ENCODE measurements around the gene OLIG3.

The OLIG3 gene

DNA sequence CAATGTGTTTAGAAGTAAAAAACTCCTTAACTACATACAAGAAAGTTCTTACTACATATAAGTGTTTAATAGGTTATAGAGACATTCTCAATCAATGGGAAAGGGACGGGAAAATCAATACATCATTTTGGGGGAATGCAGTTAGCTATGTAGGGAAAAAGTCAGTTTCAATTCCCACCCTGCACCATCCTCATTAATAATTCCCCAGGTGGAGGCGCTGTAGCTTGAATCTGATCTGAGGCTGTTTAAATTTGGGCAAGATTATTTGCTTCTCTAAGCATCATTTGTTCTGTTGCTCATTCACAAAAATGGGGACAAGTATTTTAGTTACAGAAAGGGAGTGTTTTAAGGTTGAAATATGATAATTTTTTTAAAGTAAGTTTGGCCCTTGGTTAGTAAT, 19.1 kb downstream of the OLIG3 start:
- intact Hi-C loops (cut with DNase I), result no loop called here

DNA sequence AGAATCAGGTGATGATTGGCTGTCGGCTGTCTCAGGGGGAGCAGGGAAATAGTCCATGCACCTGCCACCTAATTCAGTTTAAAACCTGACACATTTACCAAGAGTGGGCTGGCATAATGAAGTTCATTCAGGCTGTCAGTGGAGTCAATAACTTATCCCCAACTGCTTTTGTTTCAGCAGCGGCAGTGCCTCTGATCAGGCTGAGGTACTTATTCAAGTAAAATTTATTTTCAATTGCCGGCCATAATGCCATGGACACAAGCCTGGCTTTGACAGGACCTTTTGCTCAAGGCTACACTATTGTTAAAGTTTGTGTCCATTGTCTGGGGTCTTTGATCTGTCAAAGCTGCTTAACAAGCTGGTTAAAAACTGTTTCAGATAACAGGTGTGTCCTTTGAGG, 20.6 kb downstream of the OLIG3 start:
- intact Hi-C loops (cut with DNase I), result no loop called here
- DNase-seq, result no peak

More for the DNA sequence above, 19.1 kb downstream of the OLIG3 start:
- DNase-seq, result no peak

DNA sequence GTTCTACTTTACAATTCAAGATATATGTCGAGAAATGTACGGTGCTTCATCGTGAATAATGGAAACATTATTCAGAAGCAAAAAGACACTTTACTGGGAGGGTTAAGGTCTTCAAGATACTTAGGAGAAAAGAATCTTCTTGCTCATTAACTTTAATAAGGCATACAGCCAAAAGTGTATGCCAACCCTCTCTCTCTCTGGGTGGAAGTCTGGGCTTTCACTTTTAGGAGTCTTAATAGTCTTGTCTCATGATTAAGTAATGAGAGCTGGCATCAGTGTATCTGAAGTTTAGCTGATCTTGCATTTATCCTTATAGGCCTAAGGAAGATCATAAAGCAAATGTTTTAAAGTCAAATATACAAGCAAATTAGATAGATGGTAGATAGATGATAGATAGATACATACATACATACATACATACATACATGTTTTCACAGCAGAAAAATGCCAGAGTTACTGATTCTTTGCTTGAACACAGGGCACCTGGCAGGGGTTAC, 21.5 kb downstream of the OLIG3 start:
- no peak for DNase-seq

DNA sequence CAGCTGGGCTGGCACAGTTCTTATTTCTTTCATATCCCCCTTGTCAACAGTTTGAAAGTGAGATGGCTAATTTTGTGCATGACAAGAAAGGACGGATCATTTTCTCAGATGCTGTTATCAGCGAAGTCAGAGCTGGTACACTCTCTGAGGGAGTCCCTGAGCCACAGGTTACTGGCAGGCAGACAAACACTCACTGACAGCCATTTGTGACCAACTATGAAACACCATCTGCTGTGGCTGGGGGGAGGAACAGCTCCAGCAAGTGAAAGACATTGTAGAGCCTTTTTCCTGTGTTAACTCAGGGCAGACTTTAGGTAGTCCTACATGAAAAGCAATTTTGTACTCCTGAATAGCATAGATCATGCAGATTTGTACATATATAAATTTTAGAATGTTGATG, 22.2 kb downstream of the OLIG3 start:
- intact Hi-C loops (cut with DNase I), result no loop called here
- no peak for DNase-seq

More for the DNA sequence above, 21.5 kb downstream of the OLIG3 start:
- intact Hi-C loops (cut with DNase I), result no loop called here

DNA sequence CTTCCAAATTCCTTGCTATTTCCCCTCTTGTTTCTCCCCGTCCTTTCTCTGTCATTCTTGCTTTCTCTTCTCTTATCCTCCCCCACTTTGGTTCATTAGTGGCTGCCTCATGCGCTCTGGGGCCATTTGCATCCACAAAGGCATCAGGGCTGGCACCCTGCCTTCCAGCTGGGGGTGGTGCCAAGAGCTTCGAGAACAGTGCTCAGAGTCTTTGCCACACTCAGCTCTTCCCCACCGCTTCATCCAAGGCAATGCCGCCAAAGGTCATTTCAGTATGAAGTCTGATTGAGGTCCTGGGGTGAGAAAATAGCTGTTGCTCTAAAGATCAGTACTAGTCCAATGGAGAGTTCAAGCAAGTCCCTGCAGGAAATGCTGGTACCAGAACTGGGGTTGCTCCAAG, 22.7 kb downstream of the OLIG3 start:
- DNase-seq, result peak in 15 of 42 donors; percentile 7 to 50 (median 23)
- intact Hi-C loops (cut with DNase I), result no loop called here

DNA sequence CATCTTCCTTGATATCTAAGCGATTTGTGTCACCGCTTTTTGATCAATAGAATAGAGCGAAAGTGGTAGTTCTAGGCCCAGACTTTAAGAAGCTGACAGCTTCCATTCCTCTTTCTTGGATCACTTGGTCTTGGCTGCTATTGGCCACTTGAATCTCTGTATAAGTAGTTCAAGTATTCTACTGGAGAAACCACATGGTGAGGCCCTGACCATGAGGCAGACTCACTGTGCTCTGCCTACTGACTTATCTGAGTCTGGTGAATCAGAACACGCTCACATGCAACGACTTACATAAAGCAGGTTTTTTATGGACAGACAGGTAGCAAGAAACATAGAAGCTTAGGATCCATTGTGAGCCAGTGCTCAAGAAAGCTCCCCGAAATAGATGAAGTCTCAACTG, 27.0 kb downstream of the OLIG3 start:
- intact Hi-C loops (cut with DNase I), result no loop called here
- DNase-seq, result no peak

DNA sequence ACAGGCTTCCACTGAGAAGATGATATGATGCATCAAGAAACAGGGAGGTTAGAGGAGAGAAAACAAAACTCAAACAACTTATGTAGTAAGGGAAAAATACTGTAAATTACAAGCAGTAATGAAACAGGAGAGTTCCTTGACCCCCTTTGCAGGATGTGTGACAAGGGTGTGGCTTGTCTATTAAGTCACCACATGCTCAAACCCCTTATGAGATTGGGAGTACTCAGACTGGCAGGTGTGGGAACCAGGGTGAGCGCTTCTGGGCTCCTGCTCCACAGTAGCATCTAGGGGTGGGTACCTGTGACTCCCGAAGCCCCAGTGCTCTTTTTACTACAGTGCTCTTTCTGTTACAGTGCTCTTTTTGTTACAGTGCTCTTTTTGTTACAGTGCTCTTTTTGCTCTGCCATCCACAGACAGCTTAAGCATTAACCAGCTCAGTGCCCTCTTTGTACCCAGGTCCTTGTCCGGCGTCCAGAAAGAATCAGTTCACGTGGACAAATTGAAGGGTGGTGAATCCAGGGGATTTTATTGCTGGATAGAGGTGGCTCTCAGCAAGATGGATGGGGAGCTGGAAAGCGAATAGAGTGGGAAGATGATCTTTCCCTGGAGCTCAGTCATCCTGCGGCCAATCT, 28.7 kb downstream of the OLIG3 start:
- DNase-seq, result no peak
- intact Hi-C loops (cut with DNase I), result no loop called here

DNA sequence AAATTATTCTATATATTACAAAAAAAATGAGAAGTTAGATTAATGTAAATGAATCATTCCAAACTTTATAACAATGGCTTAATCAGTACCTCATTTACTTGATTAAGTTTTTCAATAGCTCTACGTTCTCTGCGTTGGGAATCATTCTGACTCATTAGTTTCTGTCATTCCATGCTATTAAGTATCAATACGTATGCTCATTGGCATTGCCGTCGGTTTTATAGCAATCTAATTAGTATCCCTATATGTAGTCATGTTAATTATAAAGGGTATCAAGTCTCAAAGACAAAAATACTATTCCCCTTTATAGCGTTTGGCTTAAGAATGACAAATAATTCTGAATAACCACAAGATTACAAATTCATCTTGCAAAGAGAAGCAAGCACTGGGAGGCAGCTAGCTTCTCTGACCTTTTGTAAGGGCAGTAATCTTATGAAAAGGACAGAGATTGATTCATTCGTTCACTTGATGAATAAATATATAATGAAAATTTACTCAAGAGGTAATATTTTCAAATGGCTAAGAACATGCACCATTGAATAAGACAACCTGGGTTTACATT, 41.8 kb downstream of the OLIG3 start:
- DNase-seq, result no peak
- intact Hi-C loops (cut with DNase I), result no loop called here

DNA sequence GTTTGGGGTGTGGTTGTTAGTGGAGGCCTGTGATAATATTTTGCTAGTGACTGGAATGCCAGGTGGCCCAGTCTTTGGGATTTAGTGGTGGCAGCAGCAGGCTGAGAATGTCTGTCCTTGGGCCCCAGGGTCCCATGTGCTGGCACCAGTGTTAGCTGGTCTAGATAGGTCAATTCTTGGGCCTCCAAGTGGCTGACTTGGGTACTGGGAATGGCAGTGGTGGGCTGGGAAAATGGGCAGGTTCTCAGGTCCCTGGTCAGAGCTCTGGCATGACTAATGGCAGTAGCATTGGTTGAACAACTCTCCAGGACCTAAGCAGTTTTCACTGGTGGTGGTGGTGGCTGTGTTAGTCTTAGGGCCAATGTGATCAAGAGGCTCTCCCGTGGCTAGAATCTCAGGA, 50.3 kb downstream of the OLIG3 start:
- DNase-seq, result no peak
- intact Hi-C loops (cut with DNase I), result no loop called here

Measured in head of caudate nucleus (tissue), 42 donors.